GM18517 (cell line): ENCODE measurements around the gene TRIP4.

Experiments
- ATAC-seq: cut with Tn5 transposase; IDR thresholded peaks from one replicate; pipeline ENCODE4 v1.9.1; 2021; ENCODE audit warnings: mild to moderate bottlenecking, moderate library complexity; ENCODE audit not compliant: unreplicated experiment

Gene TRIP4

GRCh38 chr15:64444836-64445235 is 57.2 kb downstream of the TRIP4 start:
- no peak for ATAC-seq

GRCh38 chr15:64447536-64448315 is 60.1 kb downstream of the TRIP4 start:
- no peak for ATAC-seq

GRCh38 chr15:64452988-64453688 is 65.5 kb downstream of the TRIP4 start:
- ATAC-seq, result no peak

- ATAC-seq, result no peak
These were observed 66.0 kb downstream of the TRIP4 start for GRCh38 chr15:64453689-64454037.

- no peak for ATAC-seq
These were observed 66.6 kb downstream of the TRIP4 start for GRCh38 chr15:64454282-64454681.

GRCh38 chr15:64455961-64456371 is 68.3 kb downstream of the TRIP4 start:
- ATAC-seq, result no peak

GRCh38 chr15:64456634-64457108 is 69.0 kb downstream of the TRIP4 start:
- ATAC-seq, result no peak

- ATAC-seq, result no peak
These were observed 71.6 kb downstream of the TRIP4 start for GRCh38 chr15:64459066-64459781.

GRCh38 chr15:64460206-64460723 is 72.6 kb downstream of the TRIP4 start, which contains the start of gene ZNF609:
Gene ZNF609 (plus strand): TSS chr15:64460578. CDS start chr15:64499420, 38,842 bp downstream.
- no peak for ATAC-seq

GRCh38 chr15:64460724-64461720 is 73.4 kb downstream of the TRIP4 start:
- ATAC-seq, result no peak

- no peak for ATAC-seq
These were observed 74.1 kb downstream of the TRIP4 start for GRCh38 chr15:64461721-64462162.

- ATAC-seq, result no peak
These were observed 74.9 kb downstream of the TRIP4 start for GRCh38 chr15:64462492-64462891.

- ATAC-seq, result no peak
These were observed 76.8 kb downstream of the TRIP4 start for GRCh38 chr15:64464276-64465005.

- ATAC-seq, result no peak
These were observed 78.9 kb downstream of the TRIP4 start for GRCh38 chr15:64466408-64467141.

GRCh38 chr15:64472161-64472560 is 84.5 kb downstream of the TRIP4 start:
- no peak for ATAC-seq

GRCh38 chr15:64474846-64475245 is 87.2 kb downstream of the TRIP4 start:
- ATAC-seq, result no peak

GRCh38 chr15:64476550-64476949 is 88.9 kb downstream of the TRIP4 start:
- no peak for ATAC-seq

- no peak for ATAC-seq
These were observed 91.2 kb downstream of the TRIP4 start for GRCh38 chr15:64478863-64479262.

- ATAC-seq, result no peak
These were observed 93.3 kb downstream of the TRIP4 start for GRCh38 chr15:64480891-64481290.
